Measurements from ENCODE around the gene RNF8. TPM values are rescaled to one million over a fixed set of nuclear protein-coding genes. Genes with fewer than 3 reads are reported as not detected.

The RNF8 gene
- polyA plus RNA-seq, 3 donors, result 4.2 to 4.9 (median 4.7) TPM

- Histone ChIP-seq H3K4me1 (ENCODE audit: control insufficient read depth in 1 of 2, insufficient read depth in 2 of 2, low read length in 2 of 2) (no peaks in the 10 kb centered on the region), H3K79me2 (ENCODE audit: insufficient read depth, low read length) (no peaks in the 10 kb centered on the region), H3K27me3 (ENCODE audit: control insufficient read depth in 2 of 2, insufficient read depth in 2 of 2, low read length in 2 of 2) (peaks cover 0 to 3% of the 10 kb centered on the region in 2 donors), H3K9ac (ENCODE audit: insufficient read depth, low read length, poor library complexity, severe bottlenecking) (no peak overlapping the region), H3K4me3 (replicated peaks in 1 of 3; ENCODE audit: low read depth in 2 of 3, low read length in 3 of 3) (no peak overlapping the region), H3K27ac (ENCODE audit: low read depth in 1 of 2, low read length in 2 of 2) (no peak overlapping the region), H2AFZ (ENCODE audit: insufficient read depth, low read depth, low read length, poor library complexity, severe bottlenecking) (no peak overlapping the region), H3K9me3 (replicated peaks in 1 of 2; ENCODE audit: control insufficient read depth in 1 of 2, insufficient read depth in 1 of 2, low read length in 2 of 2) (no peaks in the 10 kb centered on the region), H4K20me1 (ENCODE audit: insufficient read depth, low read length) (no peaks in the 10 kb centered on the region), H3K4me2 (replicated peaks; ENCODE audit: extremely low read depth, low read length, poor library complexity, severe bottlenecking) (no peak overlapping the region), H3K36me3 (replicated peaks in 1 of 2; ENCODE audit: control insufficient read depth in 1 of 2, insufficient read depth in 2 of 2, low read length in 2 of 2) (no peaks in the 10 kb centered on the region)
- TF ChIP-seq CTCF (IDR thresholded peaks at IDR 0.05), result no peak
- Mint-ChIP-seq H3K9me3 (no peaks in the 10 kb centered on the region), H3K27ac (no peak overlapping the region), H3K4me1 (no peaks in the 10 kb centered on the region), H3K36me3 (peaks cover 0 to 2% of the 10 kb centered on the region in 2 donors), H3K27me3 (ENCODE audit: low read depth in 3 of 3) (peaks cover 2 to 6% (median 4%) of the 10 kb centered on the region in 3 donors), H3K4me3 (no peak overlapping the region)
- intact Hi-C loops (cut with micrococcal nuclease), result no loop called here
- 100% methylated on average over 3 of the region's 4 CpGs for WGBS (ENCODE audit: insufficient coverage)
- no peak for DNase-seq
Measured at GRCh38 chr6:37340639-37340943, 13.2 kb upstream of the RNF8 start.

- Mint-ChIP-seq H3K36me3 (no peaks in the 10 kb centered on the region), H3K27me3 (ENCODE audit: low read depth in 3 of 3) (peaks cover 2 to 13% (median 10%) of the 10 kb centered on the region in 3 donors), H3K27ac (no peak overlapping the region), H3K4me3 (no peak overlapping the region), H3K9me3 (peaks cover 0 to 4% (median 0%) of the 10 kb centered on the region in 7 donors), H3K4me1 (no peaks in the 10 kb centered on the region)
- Histone ChIP-seq H3K9me3 (replicated peaks in 1 of 2; ENCODE audit: control insufficient read depth in 1 of 2, insufficient read depth in 1 of 2, low read length in 2 of 2) (no peaks in the 10 kb centered on the region), H3K27me3 (ENCODE audit: control insufficient read depth in 2 of 2, insufficient read depth in 2 of 2, low read length in 2 of 2) (peaks cover 0 to 3% of the 10 kb centered on the region in 2 donors), H3K4me3 (replicated peaks in 1 of 3; ENCODE audit: low read depth in 2 of 3, low read length in 3 of 3) (no peak overlapping the region), H3K9ac (ENCODE audit: insufficient read depth, low read length, poor library complexity, severe bottlenecking) (no peak overlapping the region), H3K27ac (ENCODE audit: low read depth in 1 of 2, low read length in 2 of 2) (no peak overlapping the region), H3K4me2 (replicated peaks; ENCODE audit: extremely low read depth, low read length, poor library complexity, severe bottlenecking) (no peak overlapping the region), H2AFZ (ENCODE audit: insufficient read depth, low read depth, low read length, poor library complexity, severe bottlenecking) (no peak overlapping the region), H3K4me1 (ENCODE audit: control insufficient read depth in 1 of 2, insufficient read depth in 2 of 2, low read length in 2 of 2) (no peaks in the 10 kb centered on the region), H3K36me3 (replicated peaks in 1 of 2; ENCODE audit: control insufficient read depth in 1 of 2, insufficient read depth in 2 of 2, low read length in 2 of 2) (no peaks in the 10 kb centered on the region), H3K79me2 (ENCODE audit: insufficient read depth, low read length) (no peaks in the 10 kb centered on the region), H4K20me1 (ENCODE audit: insufficient read depth, low read length) (no peaks in the 10 kb centered on the region)
- no peak for DNase-seq
- no peak for TF ChIP-seq CTCF (IDR thresholded peaks at IDR 0.05)
- 93% methylated on average over 2 of the region's 3 CpGs for WGBS (ENCODE audit: insufficient coverage)
- intact Hi-C loops (cut with micrococcal nuclease), result no loop called here
Measured at GRCh38 chr6:37343248-37343647, 10.5 kb upstream of the RNF8 start.

Measured in CD14-positive monocyte (primary cell).